ENCODE results near the gene ELAVL2.

The ELAVL2 gene

GRCh38 chr9:23822261-23823169 is 3.5 kb downstream of the ELAVL2 start:
- no peak for DNase-seq
- intact Hi-C loops (cut with DNase I) = no loop called here

GRCh38 chr9:23821375-23822181 is 4.5 kb downstream of the ELAVL2 start:
- intact Hi-C loops (cut with DNase I) = no loop called here
- peak in 6 of 42 donors; percentile 4 to 16 (median 10) for DNase-seq

GRCh38 chr9:23820451-23821374 is 5.3 kb downstream of the ELAVL2 start:
- DNase-seq = peak in 3 of 42 donors; percentile 2 to 29 (median 17)
- intact Hi-C loops (cut with DNase I) = no loop called here

GRCh38 chr9:23819403-23819802 is 6.6 kb downstream of the ELAVL2 start:
- DNase-seq = no peak
- intact Hi-C loops (cut with DNase I) = no loop called here

GRCh38 chr9:23814243-23814642 is 11.8 kb downstream of the ELAVL2 start:
- intact Hi-C loops (cut with DNase I) = no loop called here
- no peak for DNase-seq

- intact Hi-C loops (cut with DNase I) = no loop called here
- DNase-seq = no peak
Measured at GRCh38 chr9:23812673-23813072, 13.4 kb downstream of the ELAVL2 start.

GRCh38 chr9:23811633-23812032 is 14.4 kb downstream of the ELAVL2 start:
- no peak for DNase-seq

GRCh38 chr9:23803216-23803615 is 22.8 kb downstream of the ELAVL2 start:
- intact Hi-C loops (cut with DNase I) = no loop called here
- DNase-seq = no peak

More at GRCh38 chr9:23811633-23812032, 14.4 kb downstream of the ELAVL2 start:
- intact Hi-C loops (cut with DNase I) = no loop called here

GRCh38 chr9:23801523-23801922 is 24.5 kb downstream of the ELAVL2 start:
- no peak for DNase-seq
- intact Hi-C loops (cut with DNase I) = no loop called here

- intact Hi-C loops (cut with DNase I) = no loop called here
- DNase-seq = no peak
Measured at GRCh38 chr9:23799521-23799920, 26.5 kb downstream of the ELAVL2 start.

- intact Hi-C loops (cut with DNase I) = no loop called here
- peak in 20 of 42 donors; percentile 7 to 75 (median 28) for DNase-seq
Measured at GRCh38 chr9:23798325-23798724, 27.7 kb downstream of the ELAVL2 start.

GRCh38 chr9:23796209-23796608 is 29.8 kb downstream of the ELAVL2 start:
- intact Hi-C loops (cut with DNase I) = no loop called here
- no peak for DNase-seq

GRCh38 chr9:23790351-23791260 is 35.4 kb downstream of the ELAVL2 start:
- intact Hi-C loops (cut with DNase I) = no loop called here

GRCh38 chr9:23789529-23790254 is 36.3 kb downstream of the ELAVL2 start:
- intact Hi-C loops (cut with DNase I) = loop anchor here (10.0 kb wide), 1 partner anchor 65 kb away; no protein-coding TSS in a partner anchor
- no peak for DNase-seq

More at GRCh38 chr9:23790351-23791260, 35.4 kb downstream of the ELAVL2 start:
- no peak for DNase-seq

- no peak for DNase-seq
- intact Hi-C loops (cut with DNase I) = loop anchor here (10.0 kb wide), 1 partner anchor 60 kb away; no protein-coding TSS in a partner anchor
Measured at GRCh38 chr9:23784962-23785361, 41.1 kb downstream of the ELAVL2 start.

GRCh38 chr9:23783509-23783908 is 42.5 kb downstream of the ELAVL2 start:
- no peak for DNase-seq
- intact Hi-C loops (cut with DNase I) = loop anchor here (10.0 kb wide), 1 partner anchor 59 kb away; no protein-coding TSS in a partner anchor

- intact Hi-C loops (cut with DNase I) = no loop called here
- DNase-seq = peak in 26 of 42 donors; percentile 6 to 70 (median 30)
Measured at GRCh38 chr9:23779220-23779619, 46.8 kb downstream of the ELAVL2 start.
